PC-9 (cell line): Measurements from ENCODE around the gene LYPLA2. TPM values are rescaled to one million over a fixed set of nuclear protein-coding genes. Genes with fewer than 3 reads are reported as not detected.

Experiments used
- BruUV-seq: library from RNA; stranded (reverse); fragments of 400-500 nt; replicated peaks from 2 replicates; lab custom pipeline; 2021; lab: Mats Ljungman, UMichigan
- CTCF ChIA-PET: fragments of 300-600 bp; sonication (Branson Sonifier 250); formaldehyde crosslinking; loops from one replicate; lab custom pipeline; 2022; ENCODE audit warnings: antibody characterized with exemption; lab: Charles Lee
- POLR2A ChIA-PET: fragments of 300-600 bp; sonication (Branson Sonifier 250); formaldehyde crosslinking; loops from one replicate; lab custom pipeline; 2022; ENCODE audit warnings: antibody characterized with exemption; ENCODE audit not compliant: unreplicated experiment; lab: Charles Lee
- DNase-seq, 2 experiments: peaks; one replicate each; pipeline versions ENCODE4 v3.0.0 to v3.0.0-alpha.2; 2015 to 2022; ENCODE audit warnings: mixed read lengths in 1 of 2
- H2AFZ ChIP-seq: fragments of 200-600 bp; sonication (generic); 2 replicates; pipeline ENCODE4 v1.8.1; 2017; ENCODE audit warnings: antibody characterized with exemption
- H3F3A ChIP-seq: fragments of 200-600 bp; sonication (generic); 2 replicates; pipeline ENCODE4 v1.8.1; 2017; ENCODE audit warnings: antibody characterized with exemption, mild to moderate bottlenecking, low read depth; ENCODE audit not compliant: insufficient read depth
- H3K27ac ChIP-seq: fragments of 200-600 bp; sonication (generic); 2 replicates; pipeline ENCODE4 v1.6.1; 2016; ENCODE audit warnings: mixed run types
- H3K27me3 ChIP-seq: fragments of 200-600 bp; sonication (generic); 2 replicates; pipeline ENCODE4 v1.6.1; 2016; ENCODE audit warnings: low read depth, mixed run types; ENCODE audit not compliant: insufficient read depth
- H3K36me3 ChIP-seq: fragments of 200-600 bp; sonication (generic); 2 replicates; pipeline ENCODE4 v1.6.1; 2016; ENCODE audit warnings: low read depth, mixed run types
- H3K4me1 ChIP-seq: fragments of 200-600 bp; sonication (generic); replicated peaks from 2 replicates; pipeline ENCODE4 v1.6.1; 2016; ENCODE audit warnings: mixed run types; ENCODE audit not compliant: insufficient read depth
- H3K4me2 ChIP-seq: fragments of 200-600 bp; sonication (generic); 2 replicates; pipeline ENCODE4 v1.6.1; 2017; ENCODE audit warnings: mixed run types
- H3K4me3 ChIP-seq: fragments of 200-600 bp; sonication (generic); 2 replicates; pipeline ENCODE4 v1.6.1; 2016; ENCODE audit warnings: mixed run types
- H3K79me2 ChIP-seq: fragments of 200-600 bp; sonication (generic); 2 replicates; pipeline ENCODE4 v1.6.1; 2017; ENCODE audit warnings: low read depth, mixed run types
- H3K9me2 ChIP-seq: fragments of 200-600 bp; sonication (generic); 2 replicates; pipeline ENCODE4 v1.8.1; 2017; ENCODE audit warnings: mild to moderate bottlenecking; ENCODE audit not compliant: insufficient read depth
- H3K9me3 ChIP-seq: fragments of 200-600 bp; sonication (generic); 2 replicates; pipeline ENCODE4 v1.8.1; 2016; ENCODE audit warnings: low read depth; ENCODE audit not compliant: insufficient read depth
- H4K20me1 ChIP-seq: fragments of 200-600 bp; sonication (generic); 2 replicates; pipeline ENCODE4 v1.8.1; 2017; ENCODE audit not compliant: insufficient read depth
- EZH2 ChIP-seq: fragments of 200-600 bp; sonication (generic); IDR thresholded peaks from 2 replicates; pipeline ENCODE4 v1.8.0; 2017; ENCODE audit warnings: antibody characterized with exemption, low read depth
- intact Hi-C: fragments of 100-400 bp; cut with micrococcal nuclease; formaldehyde crosslinking; loops from one replicate; pipeline ENCODE4 v1.10.0; 2022; ENCODE audit not compliant: unreplicated experiment
- total RNA-seq: library from RNA; stranded (reverse); gene quantifications from 2 replicates; pipeline ENCODE4 v1.2.3, GENCODE V29; 2021
- TF ChIP-seq, protein P1 (sequence below): fragments of 200-600 bp; sonication (generic); conservative IDR thresholded peaks from 2 replicates; pipeline ENCODE4 v1.6.1; 2017; ENCODE audit warnings: mixed run types, antibody characterized with exemption, mild to moderate bottlenecking, moderate library complexity

The LYPLA2 gene
- total RNA-seq, 1 experiment from 2014 or later: 90.1 TPM

DNA sequence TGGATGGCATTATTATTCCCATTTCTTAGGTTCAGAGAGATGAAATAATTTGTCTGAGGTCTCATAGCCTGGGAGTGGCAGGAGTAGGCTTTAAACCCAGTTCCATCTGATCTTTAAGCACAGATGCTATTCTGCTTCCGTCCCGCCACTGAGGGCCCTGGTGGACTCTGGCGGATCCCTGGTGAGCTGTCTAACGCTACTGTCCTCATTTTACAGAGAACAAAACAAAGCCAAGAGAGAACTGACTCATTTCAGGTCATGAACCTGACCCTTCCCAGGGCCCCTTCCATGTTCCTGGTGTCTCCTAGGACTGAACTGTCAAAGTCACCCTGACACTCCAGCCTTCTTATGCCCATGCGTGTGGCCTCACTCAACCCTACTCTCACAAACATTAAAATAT, 12.7 kb downstream of the LYPLA2 start:
- Histone ChIP-seq H3K9me2 (no peaks in the 10 kb centered on the region), H3K27ac (no peak overlapping the region), H3K4me2 (no peak overlapping the region), H4K20me1 (no peaks in the 10 kb centered on the region), H3K79me2 (no peaks in the 10 kb centered on the region), H3K4me3 (no peak overlapping the region), H3K4me1 (peaks cover 12% of the 10 kb centered on the region), H3K36me3 (no peaks in the 10 kb centered on the region), H3F3A (peaks cover 10% of the 10 kb centered on the region; the same call in 1 of the 2 replicates), H2AFZ (no peak overlapping the region), H3K9me3 (no peaks in the 10 kb centered on the region), H3K27me3 (no peaks in the 10 kb centered on the region)
- no TSS peak for BruUV-seq
- CTCF ChIA-PET: interaction anchor here (0.6 kb wide), 1 partner anchor 9 kb away, joined by 3 read pairs; no protein-coding TSS in a partner anchor
- POLR2A ChIA-PET: no interaction called here
- TF ChIP-seq, protein P1, sequence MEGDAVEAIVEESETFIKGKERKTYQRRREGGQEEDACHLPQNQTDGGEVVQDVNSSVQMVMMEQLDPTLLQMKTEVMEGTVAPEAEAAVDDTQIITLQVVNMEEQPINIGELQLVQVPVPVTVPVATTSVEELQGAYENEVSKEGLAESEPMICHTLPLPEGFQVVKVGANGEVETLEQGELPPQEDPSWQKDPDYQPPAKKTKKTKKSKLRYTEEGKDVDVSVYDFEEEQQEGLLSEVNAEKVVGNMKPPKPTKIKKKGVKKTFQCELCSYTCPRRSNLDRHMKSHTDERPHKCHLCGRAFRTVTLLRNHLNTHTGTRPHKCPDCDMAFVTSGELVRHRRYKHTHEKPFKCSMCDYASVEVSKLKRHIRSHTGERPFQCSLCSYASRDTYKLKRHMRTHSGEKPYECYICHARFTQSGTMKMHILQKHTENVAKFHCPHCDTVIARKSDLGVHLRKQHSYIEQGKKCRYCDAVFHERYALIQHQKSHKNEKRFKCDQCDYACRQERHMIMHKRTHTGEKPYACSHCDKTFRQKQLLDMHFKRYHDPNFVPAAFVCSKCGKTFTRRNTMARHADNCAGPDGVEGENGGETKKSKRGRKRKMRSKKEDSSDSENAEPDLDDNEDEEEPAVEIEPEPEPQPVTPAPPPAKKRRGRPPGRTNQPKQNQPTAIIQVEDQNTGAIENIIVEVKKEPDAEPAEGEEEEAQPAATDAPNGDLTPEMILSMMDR: no peak
- no peak for TF ChIP-seq EZH2
- intact Hi-C loops: no loop called here
- no peak for DNase-seq

GRCh38 chr1:23804183-23804835, 13.4 kb downstream of the LYPLA2 start:
- Histone ChIP-seq H2AFZ (no peak overlapping the region), H3K27me3 (no peaks in the 10 kb centered on the region), H3K27ac (no peak overlapping the region), H3K9me2 (no peaks in the 10 kb centered on the region), H3K4me3 (no peak overlapping the region), H3F3A (peaks cover 3% of the 10 kb centered on the region; the same call in 1 of the 2 replicates), H3K9me3 (no peaks in the 10 kb centered on the region), H3K4me1 (0 out of 2 replicates have a peak, but pooled peaks cover 6% of the 10 kb centered on the region), H3K36me3 (no peaks in the 10 kb centered on the region), H3K79me2 (no peaks in the 10 kb centered on the region), H4K20me1 (no peaks in the 10 kb centered on the region), H3K4me2 (no peak overlapping the region)
- no TSS peak for BruUV-seq
- CTCF ChIA-PET: interaction anchor here (0.6 kb wide), 1 partner anchor 9 kb away, joined by 3 read pairs; no protein-coding TSS in a partner anchor
- no peak for DNase-seq
- TF ChIP-seq EZH2: no peak
- TF ChIP-seq, protein P1: no peak
- intact Hi-C loops: no loop called here
- POLR2A ChIA-PET: no interaction called here

GRCh38 chr1:23805025-23805424, 14.1 kb downstream of the LYPLA2 start:
- CTCF ChIA-PET: no interaction called here

More at GRCh38 chr1:23805025-23805424, 14.1 kb downstream of the LYPLA2 start:
- H3K4me3 ChIP-seq: no peak overlapping the region
- no peaks in the 10 kb centered on the region for H3K9me3 ChIP-seq
- BruUV-seq: no TSS peak
- H3K27ac ChIP-seq: no peak overlapping the region
- no peak for DNase-seq
- no peaks in the 10 kb centered on the region for H3K36me3 ChIP-seq
- intact Hi-C loops: no loop called here
- POLR2A ChIA-PET: no interaction called here
- H2AFZ ChIP-seq: no peak overlapping the region
- H4K20me1 ChIP-seq: no peaks in the 10 kb centered on the region
- H3K27me3 ChIP-seq: no peaks in the 10 kb centered on the region
- TF ChIP-seq, protein P1: no peak
- TF ChIP-seq EZH2: no peak
- no peak overlapping the region for H3K4me2 ChIP-seq
- H3K9me2 ChIP-seq: no peaks in the 10 kb centered on the region
- H3F3A ChIP-seq: peaks cover 3% of the 10 kb centered on the region; the same call in 1 of the 2 replicates
- 0 out of 2 replicates have a peak, but pooled peaks cover 6% of the 10 kb centered on the region for H3K4me1 ChIP-seq
- H3K79me2 ChIP-seq: no peaks in the 10 kb centered on the region
